ENCODE results near the gene FBXO7.
A peak's percentile ranks its signal among the peaks of the same experiment; 100 is the strongest.

FBXO7 gene

GRCh38 chr22:32490279-32490678, 15.7 kb downstream of the FBXO7 start:
- DNase-seq (ENCODE audit: low read depth in 3 of 3): no peak

- DNase-seq (ENCODE audit: low read depth in 3 of 3): no peak
Observed at GRCh38 chr22:32492111-32492510, 17.5 kb downstream of the FBXO7 start.

DNA sequence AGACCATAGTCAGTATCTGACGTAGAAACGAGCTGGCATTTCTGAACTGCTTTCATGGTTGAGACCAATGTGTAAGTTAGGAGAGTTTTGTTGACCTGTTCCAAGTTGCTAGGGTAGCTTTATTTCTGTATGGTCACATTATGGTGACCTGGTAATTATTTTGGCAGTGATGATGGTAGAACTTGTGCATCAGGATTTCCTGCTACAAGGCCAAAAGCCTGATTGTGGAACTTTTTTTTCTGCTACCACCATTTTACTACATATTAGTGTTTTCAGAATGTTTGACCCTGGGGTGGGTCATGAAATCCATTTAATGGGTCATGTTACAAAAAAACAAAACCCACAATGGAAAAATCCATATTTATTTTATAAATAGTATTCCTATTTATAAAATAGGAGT, 18.9 kb downstream of the FBXO7 start:
- DNase-seq (ENCODE audit: low read depth in 3 of 3): no peak

- no peak for DNase-seq (ENCODE audit: low read depth in 3 of 3)
Observed at GRCh38 chr22:32494971-32495370, 20.4 kb downstream of the FBXO7 start.

DNA sequence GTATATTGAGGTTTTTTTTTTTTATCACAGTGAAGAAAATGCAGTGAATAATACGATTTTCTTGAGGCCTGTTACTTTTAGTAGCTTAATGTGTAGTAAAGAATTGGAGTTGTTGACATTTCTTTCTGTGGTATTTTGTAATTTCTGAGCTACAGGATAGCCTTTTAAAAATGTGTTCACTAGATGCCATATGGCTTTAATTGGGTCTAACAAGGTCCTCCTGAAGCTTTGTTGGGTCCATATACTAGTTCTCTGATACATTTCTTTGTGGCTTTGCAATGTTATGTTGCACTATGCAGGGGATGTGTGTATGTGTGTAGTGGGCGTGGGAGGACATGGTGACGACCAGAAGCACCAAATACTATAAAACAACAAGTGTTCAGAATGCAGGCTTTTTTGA, 25.1 kb downstream of the FBXO7 start:
- DNase-seq (ENCODE audit: low read depth in 3 of 3): no peak

- no peak for DNase-seq (ENCODE audit: low read depth in 3 of 3)
Observed at GRCh38 chr22:32501836-32502752, 27.5 kb downstream of the FBXO7 start.

- no peak for DNase-seq (ENCODE audit: low read depth in 3 of 3)
Observed at GRCh38 chr22:32509045-32509444, 34.4 kb downstream of the FBXO7 start.

- DNase-seq (ENCODE audit: low read depth in 3 of 3): no peak
Observed at GRCh38 chr22:32511274-32511673, 36.7 kb downstream of the FBXO7 start.

DNA sequence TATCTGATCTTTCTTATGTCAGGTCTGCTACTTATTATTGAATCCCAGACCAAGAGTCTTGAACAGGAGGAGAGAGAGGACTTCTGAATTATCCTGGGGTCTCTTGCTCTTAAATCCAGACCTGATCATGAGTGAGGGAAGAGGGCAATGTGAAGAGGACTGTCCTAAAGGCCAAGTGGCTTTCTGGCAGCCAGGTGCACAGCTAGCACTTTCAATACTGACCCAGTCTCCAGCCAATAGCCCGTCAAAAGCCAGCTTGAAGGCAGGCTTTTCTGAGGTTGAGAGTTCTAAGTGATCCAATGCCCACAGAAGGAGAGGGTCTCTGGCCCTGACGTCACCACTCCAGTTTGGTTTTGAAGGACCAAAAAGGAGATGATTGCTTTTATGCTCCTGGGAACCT, 37.2 kb downstream of the FBXO7 start:
- no peak for DNase-seq (ENCODE audit: low read depth in 3 of 3)

DNA sequence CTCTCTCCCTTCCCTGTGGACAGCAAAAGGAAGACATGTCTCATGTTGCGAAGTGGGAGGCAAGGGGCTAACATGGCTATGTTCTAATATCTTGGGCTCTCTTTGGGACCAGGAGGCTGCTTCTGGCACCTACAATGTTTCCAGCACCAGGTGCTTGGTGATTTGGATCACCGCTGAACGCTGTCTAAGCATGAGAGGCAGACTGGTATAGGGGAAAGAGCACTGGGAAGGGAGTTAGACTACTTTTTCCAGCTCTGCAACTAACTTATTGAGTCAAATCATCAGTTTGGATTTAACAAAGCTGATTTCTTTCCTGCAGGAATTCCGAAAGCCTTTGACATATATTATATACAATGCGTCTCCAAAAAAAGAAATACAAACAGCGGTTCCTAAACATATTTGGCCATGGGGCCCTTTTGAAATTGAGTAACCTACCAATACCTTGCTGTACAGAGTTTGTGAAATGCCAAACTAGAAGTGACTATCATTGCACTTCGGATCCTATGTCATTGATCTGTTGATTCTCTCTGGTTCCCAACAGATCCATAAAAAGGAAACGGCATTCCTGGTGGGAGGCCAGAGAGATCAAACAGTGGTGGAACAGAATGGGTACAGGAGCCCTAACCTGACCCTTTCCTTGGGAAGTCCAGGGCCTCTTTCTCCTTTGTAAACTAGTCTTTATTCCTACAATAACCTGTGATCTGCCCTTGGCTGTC, 37.8 kb downstream of the FBXO7 start:
- DNase-seq (ENCODE audit: low read depth in 3 of 3): no peak

GRCh38 chr22:32515084-32515483, 40.5 kb downstream of the FBXO7 start:
- DNase-seq (ENCODE audit: low read depth in 3 of 3): no peak

DNA sequence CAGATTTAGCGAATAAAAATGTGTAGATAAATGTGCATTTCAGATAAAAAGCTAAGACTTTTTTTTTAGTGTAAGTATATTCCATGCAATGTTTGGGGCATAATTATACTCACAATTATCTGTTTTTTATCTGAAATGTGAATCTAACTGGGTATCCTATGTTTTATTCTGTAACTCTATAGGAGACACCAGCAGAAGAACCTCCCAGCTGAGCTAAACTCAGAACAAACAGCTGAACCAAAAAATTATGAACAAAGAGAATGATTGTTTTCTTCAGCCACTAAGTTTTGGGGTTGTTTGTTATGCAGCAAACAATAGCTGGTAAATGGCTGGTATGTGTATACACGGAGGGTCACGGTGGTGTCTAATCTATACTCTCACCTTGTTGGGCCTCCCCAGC, 42.9 kb downstream of the FBXO7 start:
- DNase-seq (ENCODE audit: low read depth in 3 of 3): no peak

GRCh38 chr22:32517921-32518320, 43.3 kb downstream of the FBXO7 start:
- DNase-seq (ENCODE audit: low read depth in 3 of 3): no peak

- DNase-seq (ENCODE audit: low read depth in 3 of 3): no peak
Observed at GRCh38 chr22:32518381-32518780, 43.8 kb downstream of the FBXO7 start.

GRCh38 chr22:32518848-32519247, 44.2 kb downstream of the FBXO7 start:
- DNase-seq (ENCODE audit: low read depth in 3 of 3): no peak

DNA sequence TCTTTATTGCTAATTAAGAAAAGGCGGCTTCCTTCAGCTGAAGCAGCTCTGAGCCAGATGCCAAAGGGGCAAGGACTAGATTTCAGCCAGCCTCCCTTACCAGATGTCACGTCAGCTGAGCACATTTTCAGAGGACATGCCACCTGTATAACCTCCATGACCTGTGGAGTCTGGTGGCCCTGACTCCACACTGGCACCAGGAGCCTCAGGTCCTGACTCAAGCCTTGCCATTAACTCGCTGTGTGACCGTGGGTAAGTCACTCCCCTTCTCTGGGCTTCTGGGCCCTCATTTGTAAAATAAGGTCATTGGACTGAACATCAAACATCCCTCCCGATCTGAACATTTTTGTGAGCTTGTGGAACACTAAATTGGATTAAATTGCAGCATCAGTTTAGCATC, 46.0 kb downstream of the FBXO7 start:
- no peak for DNase-seq (ENCODE audit: low read depth in 3 of 3)

DNA sequence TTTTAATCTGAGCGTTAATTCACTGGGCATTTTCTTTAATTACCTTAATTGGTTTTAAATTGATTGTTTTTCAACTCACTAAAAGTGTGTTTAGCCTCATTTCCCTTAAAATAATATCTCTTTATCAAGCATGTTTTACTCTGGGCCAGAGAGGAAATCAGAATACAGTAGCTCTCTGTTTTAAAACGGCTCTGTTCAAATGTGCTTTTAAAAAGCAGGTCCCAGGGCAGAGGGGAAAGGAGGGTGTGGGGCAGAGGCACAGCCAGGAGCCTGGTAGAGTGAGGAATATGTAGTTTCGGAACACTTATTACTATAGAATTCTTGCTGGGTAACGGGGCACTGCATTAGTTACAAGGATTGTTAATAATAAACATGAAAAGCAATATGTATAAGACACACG, 47.6 kb downstream of the FBXO7 start:
- no peak for DNase-seq (ENCODE audit: low read depth in 3 of 3)

- no peak for DNase-seq (ENCODE audit: low read depth in 3 of 3)
Observed at GRCh38 chr22:32527756-32528155, 53.1 kb downstream of the FBXO7 start.

DNA sequence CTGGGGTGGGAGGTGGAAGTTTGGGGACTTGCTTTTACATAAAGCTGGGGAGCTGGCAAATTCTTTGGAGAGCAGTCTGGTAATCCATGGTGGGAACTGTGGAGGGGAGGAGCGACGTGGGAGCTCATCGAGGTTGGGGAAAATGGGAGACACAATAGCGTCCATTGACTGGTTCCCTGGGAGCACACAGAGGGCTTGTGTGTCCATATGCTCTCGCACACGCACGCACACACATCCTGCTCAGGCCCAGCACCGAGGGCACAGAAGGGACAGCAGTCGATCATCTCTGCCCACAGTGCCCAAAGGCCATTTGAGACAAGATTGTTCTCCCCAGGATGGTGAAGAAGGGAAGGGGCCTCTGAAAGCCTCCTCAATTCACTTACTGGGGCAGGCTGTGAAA, 53.7 kb downstream of the FBXO7 start:
- DNase-seq (ENCODE audit: low read depth in 3 of 3): no peak

- peak; percentile 25 to 38 (median 31) for DNase-seq (ENCODE audit: low read depth in 3 of 3)
Observed at GRCh38 chr22:32528984-32529982, 54.7 kb downstream of the FBXO7 start.

- DNase-seq (ENCODE audit: low read depth in 3 of 3): no peak
Observed at GRCh38 chr22:32531228-32531627, 56.6 kb downstream of the FBXO7 start.

Measured in stimulated activated CD4-positive, alpha-beta T cell treated with anti-CD3 and anti-CD28 coated beads, TNF-alpha, amount 100 ng/mL, for 4 hours (primary cell).